HG03457 (cell line): Measurements from ENCODE around the gene RAB11FIP3.
"Not testable (repeated sequence)": the region's sequence is repeated elsewhere in the genome, so short reads cannot be mapped to it uniquely, and the experiment has no call there.

Experiments used
- ATAC-seq: cut with Tn5 transposase; IDR thresholded peaks from one replicate; pipeline ENCODE4 v1.9.1; 2021; ENCODE audit warnings: moderate number of reproducible peaks; ENCODE audit not compliant: unreplicated experiment

RAB11FIP3 gene

DNA sequence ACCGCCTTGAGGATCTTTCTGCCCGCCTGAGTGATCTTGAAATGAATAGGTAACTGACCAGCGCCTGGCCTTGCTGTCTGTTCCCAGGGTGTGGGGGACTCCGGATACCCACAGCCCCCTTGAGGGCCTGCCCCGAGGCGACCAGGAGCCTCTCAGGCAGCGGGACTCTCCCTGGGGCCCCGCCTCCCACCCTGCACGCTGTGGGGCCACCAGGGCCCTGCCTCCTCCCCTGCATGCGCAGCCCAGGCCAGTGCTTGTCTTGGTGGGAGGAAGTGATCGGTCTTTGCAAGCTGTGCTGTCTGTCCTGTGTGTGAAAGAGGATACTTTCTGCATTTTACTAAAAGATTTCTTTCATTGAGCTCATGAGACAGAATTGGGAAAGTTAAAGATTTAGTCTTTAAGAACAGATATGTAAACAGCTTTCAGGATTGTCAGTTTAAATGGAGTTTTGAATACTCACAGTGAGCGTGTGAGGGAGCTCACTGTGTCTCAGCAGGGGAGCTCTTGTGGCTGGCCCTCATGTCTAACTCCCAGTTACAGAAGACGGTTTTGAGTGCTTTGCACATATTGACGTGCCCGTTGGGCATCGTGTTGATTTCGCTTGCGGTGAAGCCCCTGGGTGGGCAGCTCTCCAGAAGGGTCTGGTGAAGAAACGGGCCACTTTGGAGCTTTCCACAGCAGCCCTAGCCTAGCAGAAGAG is 65.9 kb downstream of the RAB11FIP3 start:
- ATAC-seq: no peak

- ATAC-seq: no peak
Measured at GRCh38 chr16:492211-492875, 66.9 kb downstream of the RAB11FIP3 start.

- not testable (repeated sequence) for ATAC-seq
Measured at GRCh38 chr16:494676-495075, 69.2 kb downstream of the RAB11FIP3 start.

- no peak for ATAC-seq
Measured at GRCh38 chr16:495127-495748, 69.8 kb downstream of the RAB11FIP3 start.

DNA sequence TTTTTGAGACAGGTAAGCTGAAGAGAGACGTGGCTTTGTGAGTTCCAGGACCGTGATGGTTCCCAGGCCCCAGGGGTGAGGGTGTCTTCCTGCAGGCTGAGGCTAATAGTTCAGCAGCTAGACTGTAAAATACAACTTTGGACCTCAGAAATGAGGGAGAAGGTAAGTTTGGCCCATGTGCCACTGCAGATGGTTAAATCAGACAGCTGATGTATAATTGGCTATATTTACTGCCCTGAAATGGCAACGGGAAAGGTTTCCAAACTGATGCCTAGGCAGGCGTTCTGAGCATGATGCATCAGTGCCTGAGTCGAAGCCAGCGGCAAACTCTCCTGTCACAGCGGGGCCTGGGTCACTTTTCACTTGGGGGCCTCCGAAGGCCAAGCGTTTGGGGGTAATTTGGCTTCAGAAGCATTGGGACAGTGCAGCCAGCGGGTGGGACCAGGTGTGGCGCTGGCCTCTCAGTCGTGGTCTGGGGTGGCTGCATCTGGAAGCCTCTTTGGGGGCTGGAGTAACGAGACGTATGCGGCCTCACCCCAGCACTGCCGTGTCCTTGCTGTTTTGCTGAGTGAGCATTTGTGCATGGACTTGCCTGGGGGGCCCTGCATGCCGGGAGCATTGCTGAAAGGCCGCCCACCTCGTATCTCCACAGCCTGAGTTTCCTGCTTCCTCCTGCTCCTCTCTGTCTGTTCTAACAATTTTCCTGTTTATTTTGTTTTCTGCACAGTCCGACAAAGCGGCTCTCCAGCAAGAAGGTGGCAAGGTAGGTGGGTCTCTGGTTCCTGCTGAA is 70.8 kb downstream of the RAB11FIP3 start:
- no peak for ATAC-seq

DNA sequence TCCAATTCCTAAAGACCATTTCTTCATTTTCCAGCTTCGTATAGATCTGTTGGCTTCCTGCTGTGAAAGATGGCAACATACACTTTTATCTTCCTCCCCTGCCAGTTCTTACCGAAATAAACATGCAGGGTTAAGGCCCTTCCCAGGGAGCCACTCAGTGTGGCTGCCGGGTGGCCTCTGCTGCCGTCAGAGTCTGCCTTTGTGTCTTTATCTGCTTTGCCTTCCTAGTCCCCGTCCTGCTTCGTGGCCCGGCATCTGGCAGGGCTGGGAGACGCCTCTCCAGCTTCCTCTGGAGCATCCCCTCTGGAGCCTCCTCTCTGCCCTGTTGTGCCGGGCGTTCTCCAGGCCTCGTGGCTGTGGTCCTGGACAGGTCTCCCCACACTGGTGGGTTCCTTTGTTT is 71.8 kb downstream of the RAB11FIP3 start:
- ATAC-seq: no peak

DNA sequence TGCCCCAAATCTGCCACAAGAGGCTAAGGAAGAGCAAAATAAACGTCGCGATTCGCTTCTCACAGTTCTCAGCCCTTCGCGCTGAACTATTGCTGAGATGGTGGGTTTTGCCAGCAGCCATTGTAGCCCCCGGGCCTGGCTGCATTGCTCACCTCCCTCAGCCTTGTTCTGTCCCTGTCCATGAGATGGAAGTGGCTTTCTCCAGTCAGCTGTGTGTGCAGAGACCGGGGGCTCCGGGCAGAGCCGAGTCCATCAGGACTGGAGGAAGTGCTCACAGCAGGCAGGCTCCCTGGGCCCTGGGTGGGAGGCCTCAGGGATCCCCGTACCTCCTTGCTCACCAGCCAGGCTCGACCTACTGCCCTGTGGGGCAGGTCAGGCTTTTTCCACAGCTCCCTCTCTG is 74.5 kb downstream of the RAB11FIP3 start:
- ATAC-seq: no peak

GRCh38 chr16:500709-501108 is 75.3 kb downstream of the RAB11FIP3 start:
- ATAC-seq: no peak

DNA sequence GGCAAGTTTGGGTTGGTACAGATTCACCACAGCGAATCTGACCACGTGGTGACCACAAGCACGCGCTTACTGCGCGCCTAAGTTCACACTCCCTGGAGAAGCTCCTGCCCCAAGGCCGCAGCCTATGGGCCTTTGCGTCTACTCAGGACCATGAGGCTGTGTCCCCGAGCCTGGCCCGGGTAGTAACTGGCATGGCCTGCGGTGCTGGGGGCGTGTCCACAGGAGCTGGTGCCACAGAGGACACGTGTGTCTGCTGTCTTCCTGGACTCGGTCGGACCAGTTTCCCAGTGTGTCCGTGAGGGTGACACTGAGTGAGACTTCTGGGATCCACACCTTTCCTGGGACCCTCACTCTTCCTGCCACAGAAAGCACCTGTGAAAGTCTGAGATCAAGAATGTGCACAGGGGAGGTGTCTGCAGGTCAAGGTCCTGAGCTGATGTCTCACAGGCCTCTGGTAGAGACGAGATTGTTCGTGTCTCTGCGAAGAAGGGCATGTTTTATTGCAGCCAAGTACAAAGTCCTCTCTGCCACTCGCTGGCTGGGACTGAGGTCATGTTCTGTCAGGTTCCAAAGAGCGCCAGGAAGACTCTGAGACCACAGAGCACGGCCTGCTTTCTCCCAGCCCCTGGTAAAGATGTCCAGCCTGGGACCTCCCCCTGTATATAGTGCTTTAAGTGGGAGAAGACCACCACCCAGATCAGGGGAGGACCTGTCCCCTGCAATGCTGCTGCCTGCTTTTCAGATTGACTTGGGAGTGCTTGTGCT is 76.9 kb downstream of the RAB11FIP3 start:
- ATAC-seq: no peak

- no peak for ATAC-seq
Measured at GRCh38 chr16:503150-504071, 78.0 kb downstream of the RAB11FIP3 start.

DNA sequence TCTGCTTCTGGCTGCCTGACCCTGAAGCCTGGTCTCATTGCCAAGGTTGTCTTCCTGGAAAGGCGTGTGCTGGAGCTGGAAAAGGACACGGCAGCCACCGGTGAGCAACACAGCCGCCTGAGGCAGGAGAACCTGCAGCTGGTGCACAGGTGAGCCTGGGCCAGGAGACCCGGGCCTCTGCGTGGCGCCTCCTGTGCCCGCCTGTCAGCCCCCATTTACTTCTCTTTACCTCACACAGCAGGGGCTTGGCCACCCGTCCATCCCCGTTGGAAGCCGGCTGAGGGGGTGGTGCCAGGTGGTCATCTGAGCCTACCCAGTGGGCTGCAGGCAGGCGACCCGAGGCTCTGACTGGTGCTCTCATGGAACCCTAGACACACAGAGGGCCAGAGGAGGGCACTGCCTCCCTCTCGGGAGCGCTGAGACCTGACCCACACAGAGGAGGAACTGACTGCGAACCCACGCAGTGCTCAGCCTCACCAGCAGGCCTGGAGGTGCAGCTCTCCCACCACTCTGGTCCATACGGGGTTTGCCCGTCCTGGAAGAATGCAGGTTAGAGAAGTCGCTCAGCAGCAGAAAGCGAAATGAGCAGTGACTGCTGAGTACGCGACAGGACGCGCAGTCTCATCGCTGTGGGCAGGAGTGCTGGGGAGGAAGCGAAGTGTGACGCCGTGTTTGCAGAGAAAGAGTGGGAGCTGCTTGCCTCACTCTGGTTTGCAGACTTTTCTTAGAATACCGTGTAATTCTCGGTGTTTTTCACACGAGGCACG is 80.2 kb downstream of the RAB11FIP3 start:
- no peak for ATAC-seq

- no peak for ATAC-seq
Measured at GRCh38 chr16:506246-506546, 80.7 kb downstream of the RAB11FIP3 start.

- not testable (repeated sequence) for ATAC-seq
Measured at GRCh38 chr16:507527-507926, 82.1 kb downstream of the RAB11FIP3 start.

GRCh38 chr16:507996-508395 is 82.5 kb downstream of the RAB11FIP3 start:
- no peak for ATAC-seq

DNA sequence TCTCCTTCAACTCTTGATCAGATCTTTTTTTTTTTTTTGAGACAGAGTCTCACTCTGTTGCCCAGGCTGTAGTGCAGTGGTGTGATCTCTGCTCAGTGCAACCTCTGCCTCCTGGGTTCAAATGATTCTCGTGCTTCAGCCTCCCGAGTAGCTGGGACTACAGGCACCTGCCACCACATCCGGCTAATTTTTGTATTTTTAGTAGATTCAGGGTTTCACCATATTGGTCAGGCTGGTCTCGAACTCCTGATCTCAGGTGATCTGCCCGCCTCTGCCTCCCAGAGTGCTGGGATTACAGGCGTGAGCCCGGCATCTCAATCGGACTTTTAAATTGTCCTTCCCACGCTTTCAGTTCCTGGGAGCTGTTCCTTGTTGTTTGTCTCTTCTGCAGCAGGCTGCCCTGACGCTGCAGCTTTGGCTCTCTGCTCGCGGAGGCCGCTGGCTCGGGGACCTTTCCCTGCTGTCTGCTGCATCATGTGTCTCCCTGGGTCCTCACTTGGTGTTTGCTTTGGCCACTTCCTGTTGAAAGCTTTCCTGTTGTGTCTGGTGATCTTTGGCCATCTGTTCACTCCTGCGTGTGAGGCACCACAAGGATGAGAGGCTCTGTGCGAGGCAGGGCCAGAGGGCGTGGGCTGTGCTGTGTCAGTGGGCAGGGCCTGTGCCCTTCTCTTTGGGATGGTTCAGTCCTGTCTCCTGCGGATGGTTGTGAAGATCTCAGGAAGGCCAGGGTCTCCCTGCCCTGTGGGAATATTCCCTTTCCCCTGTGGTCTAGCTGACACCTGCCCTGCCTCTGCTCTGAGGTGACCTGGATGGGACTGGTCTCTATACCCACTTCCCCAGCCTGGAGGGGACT is 83.7 kb downstream of the RAB11FIP3 start:
- ATAC-seq: no peak

GRCh38 chr16:510066-510825 is 84.8 kb downstream of the RAB11FIP3 start:
- no peak for ATAC-seq

GRCh38 chr16:512802-513201 is 87.4 kb downstream of the RAB11FIP3 start:
- no peak for ATAC-seq
